Coronary artery (tissue), 2 donors: ENCODE results near the gene CLDN9.

Experiments
- DNase-seq: peaks from one replicate; pipeline ENCODE4 v3.0.0-alpha.2; 2017; ENCODE audit warnings: low spot score
- H3K27ac ChIP-seq, 2 donors: fragments of 200-600 bp; sonication (generic); one replicate each; pipeline ENCODE4 v1.5.1; 2016 to 2019
- H3K4me3 ChIP-seq: fragments of 200-600 bp; sonication (generic); 2 replicates; pipeline ENCODE4 v1.5.1; 2016; ENCODE audit warnings: mild to moderate bottlenecking, moderate library complexity
- TF ChIP-seq, protein P1 (sequence below): fragments of 200-600 bp; sonication (generic); IDR thresholded peaks from one replicate; pipeline ENCODE4 v1.5.1; 2019; ENCODE audit warnings: antibody characterized with exemption

Gene CLDN9

DNA sequence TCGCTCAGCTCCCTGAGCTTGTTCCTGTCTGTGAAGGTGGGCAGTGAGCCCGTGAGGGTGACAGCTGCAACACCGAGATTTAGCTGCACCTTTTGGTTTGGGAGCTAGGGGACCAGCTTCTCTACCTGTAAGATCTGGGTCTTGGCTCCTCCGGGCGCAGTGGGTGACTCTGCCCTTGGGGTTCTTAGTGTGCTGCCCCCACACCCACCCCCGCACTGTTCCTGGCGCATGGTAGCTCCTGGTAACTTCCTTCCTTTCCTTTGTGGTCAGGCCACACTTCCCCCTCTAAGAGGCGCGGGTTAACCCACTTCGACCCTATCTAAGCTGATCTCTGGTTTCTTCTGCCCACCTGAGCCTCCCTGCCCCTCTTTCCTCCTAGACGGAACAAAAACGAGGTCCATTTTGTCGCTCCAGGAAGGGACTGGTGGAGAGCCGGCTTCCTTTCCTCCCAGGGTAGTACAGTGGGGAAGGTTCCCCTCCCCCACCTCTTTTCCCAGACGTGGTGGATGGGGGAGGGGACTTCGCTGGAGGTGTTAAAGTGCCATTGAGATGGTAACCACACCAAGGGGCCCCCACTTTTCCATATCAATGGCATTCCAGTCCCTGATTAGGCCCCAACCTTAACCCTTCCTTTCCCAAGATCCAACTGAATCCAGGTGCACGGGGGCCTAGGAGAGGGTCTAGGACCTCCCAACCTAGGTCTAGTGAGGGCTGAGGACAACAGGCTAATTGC is 4.6 kb upstream of the CLDN9 start:
- Histone ChIP-seq H3K4me3 (peak overlapping the region; percentile 17), H3K27ac (no peak overlapping the region)
- DNase-seq: no peak
- TF ChIP-seq, protein P1, sequence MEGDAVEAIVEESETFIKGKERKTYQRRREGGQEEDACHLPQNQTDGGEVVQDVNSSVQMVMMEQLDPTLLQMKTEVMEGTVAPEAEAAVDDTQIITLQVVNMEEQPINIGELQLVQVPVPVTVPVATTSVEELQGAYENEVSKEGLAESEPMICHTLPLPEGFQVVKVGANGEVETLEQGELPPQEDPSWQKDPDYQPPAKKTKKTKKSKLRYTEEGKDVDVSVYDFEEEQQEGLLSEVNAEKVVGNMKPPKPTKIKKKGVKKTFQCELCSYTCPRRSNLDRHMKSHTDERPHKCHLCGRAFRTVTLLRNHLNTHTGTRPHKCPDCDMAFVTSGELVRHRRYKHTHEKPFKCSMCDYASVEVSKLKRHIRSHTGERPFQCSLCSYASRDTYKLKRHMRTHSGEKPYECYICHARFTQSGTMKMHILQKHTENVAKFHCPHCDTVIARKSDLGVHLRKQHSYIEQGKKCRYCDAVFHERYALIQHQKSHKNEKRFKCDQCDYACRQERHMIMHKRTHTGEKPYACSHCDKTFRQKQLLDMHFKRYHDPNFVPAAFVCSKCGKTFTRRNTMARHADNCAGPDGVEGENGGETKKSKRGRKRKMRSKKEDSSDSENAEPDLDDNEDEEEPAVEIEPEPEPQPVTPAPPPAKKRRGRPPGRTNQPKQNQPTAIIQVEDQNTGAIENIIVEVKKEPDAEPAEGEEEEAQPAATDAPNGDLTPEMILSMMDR: no peak

DNA sequence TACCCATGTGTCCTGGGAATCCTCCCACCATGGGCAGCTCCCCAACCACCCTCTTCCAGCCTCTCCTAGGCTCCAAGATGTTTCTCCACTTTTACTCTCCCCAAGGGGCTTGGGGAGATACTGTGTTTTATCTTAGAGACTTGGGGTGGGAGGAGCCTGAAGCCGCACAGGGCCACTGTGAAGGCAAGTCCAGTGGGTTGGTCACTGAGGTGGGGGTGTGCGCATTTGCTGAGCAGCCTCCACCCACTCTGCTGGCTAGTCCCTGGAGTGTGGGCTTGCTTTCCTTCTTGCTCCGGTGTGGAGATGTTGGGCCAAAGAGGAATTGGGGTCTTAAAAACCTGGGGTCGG is 4.1 kb upstream of the CLDN9 start:
- H3K27ac ChIP-seq: no peak overlapping the region

DNA sequence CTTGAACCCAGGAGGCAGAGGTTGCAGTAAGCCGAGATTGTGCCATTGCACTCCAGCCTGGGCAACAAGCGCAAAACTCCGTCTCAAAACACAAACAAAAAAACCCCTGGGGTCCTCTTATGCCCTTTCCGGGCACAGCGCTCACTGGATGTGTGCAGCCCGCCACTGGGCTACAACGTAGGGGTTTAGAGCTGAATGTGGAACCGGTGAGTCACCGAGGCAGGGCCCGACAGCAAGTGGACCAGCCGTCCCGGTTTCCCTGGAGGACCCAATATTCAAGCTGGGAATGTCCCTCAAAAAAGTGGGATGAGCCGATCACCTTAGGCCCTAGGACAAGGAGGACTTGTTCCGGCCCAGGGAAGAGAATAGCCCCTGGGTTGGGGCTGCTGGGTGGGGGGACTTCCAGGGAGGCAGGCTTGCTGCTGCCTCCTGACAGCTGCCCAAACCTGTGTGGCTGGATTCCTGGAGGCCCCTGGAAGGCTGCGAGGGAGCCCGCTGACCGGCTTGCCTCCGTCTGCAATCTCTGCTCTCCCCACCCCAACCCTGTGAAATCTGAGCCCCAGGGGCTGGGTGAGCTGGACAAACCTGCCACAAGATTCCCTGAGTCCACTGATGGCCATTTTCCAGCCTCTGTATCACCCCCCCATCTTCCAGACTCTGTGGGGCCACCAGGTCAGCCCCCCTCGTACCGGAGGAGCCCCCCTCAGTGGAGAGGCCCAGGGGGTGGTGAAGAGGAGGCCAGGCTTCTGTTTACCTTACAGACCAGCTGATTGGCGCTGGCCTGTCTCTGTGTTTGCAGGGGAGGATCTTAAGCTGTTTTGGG is 2.9 kb upstream of the CLDN9 start:
- DNase-seq: no peak
- Histone ChIP-seq H3K4me3 (no peak overlapping the region), H3K27ac (no peak overlapping the region)
- TF ChIP-seq, protein P1: no peak

More for the DNA sequence above, 4.1 kb upstream of the CLDN9 start:
- DNase-seq: no peak
- H3K4me3 ChIP-seq: no peak overlapping the region
- TF ChIP-seq, protein P1: no peak

DNA sequence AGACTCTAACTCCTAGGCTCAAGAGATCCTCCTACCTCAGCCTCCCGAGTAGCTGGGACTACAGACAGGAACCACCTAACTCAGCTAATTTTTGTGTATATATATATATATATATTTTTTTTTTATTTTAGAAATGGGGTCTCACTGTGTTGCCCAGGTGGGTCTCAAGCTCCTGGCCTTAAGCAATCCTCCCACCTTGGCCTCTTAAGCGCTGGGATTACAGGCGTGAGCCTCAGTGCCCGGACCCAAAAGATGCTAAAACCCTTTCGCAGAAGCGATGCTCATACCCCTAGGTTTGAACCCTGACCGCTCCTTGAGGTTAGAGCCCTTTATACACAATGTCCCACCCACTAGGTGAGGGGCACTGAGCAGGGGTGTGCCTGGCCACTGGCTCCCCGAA is 2.2 kb upstream of the CLDN9 start:
- H3K27ac ChIP-seq: no peak overlapping the region
- H3K4me3 ChIP-seq: no peak overlapping the region
- TF ChIP-seq, protein P1: no peak
- DNase-seq: no peak

DNA sequence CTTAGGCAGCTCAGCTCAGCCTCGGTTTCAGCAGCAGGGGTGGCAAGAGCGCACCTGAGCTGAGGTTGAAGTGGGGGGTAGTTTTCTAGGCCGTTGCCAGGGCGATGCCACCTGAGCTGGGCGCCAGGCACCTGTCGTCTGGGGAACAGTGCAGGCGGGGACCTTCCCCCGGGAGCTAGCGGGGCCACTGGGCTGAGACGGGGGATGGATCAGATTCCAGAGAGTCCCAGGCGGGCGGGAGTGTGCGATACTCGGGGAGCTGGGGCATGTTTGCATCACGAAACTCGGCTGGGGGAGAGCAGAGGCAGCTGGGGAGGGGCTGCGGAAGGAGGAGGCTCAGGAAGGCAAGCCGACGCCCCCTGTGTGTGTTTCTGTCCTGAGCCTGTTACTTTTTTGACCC is 477 bp upstream of the CLDN9 start:
- Histone ChIP-seq H3K4me3 (no peak overlapping the region), H3K27ac (no peak overlapping the region)
- TF ChIP-seq, protein P1: no peak
- no peak for DNase-seq

DNA sequence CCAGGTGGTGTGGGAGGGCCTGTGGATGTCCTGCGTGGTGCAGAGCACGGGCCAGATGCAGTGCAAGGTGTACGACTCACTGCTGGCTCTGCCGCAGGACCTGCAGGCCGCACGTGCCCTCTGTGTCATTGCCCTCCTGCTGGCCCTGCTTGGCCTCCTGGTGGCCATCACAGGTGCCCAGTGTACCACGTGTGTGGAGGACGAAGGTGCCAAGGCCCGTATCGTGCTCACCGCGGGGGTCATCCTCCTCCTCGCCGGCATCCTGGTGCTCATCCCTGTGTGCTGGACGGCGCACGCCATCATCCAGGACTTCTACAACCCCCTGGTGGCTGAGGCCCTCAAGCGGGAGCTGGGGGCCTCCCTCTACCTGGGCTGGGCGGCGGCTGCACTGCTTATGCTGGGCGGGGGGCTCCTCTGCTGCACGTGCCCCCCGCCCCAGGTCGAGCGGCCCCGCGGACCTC is 798 bp downstream of the CLDN9 start:
- no peak overlapping the region for H3K4me3 ChIP-seq
- TF ChIP-seq, protein P1: no peak
- no peak for DNase-seq
- no peak overlapping the region for H3K27ac ChIP-seq
